ENCODE results near the gene MANSC1.
A peak's percentile ranks its signal among the peaks of the same experiment; 100 is the strongest.

MANSC1 gene

DNA sequence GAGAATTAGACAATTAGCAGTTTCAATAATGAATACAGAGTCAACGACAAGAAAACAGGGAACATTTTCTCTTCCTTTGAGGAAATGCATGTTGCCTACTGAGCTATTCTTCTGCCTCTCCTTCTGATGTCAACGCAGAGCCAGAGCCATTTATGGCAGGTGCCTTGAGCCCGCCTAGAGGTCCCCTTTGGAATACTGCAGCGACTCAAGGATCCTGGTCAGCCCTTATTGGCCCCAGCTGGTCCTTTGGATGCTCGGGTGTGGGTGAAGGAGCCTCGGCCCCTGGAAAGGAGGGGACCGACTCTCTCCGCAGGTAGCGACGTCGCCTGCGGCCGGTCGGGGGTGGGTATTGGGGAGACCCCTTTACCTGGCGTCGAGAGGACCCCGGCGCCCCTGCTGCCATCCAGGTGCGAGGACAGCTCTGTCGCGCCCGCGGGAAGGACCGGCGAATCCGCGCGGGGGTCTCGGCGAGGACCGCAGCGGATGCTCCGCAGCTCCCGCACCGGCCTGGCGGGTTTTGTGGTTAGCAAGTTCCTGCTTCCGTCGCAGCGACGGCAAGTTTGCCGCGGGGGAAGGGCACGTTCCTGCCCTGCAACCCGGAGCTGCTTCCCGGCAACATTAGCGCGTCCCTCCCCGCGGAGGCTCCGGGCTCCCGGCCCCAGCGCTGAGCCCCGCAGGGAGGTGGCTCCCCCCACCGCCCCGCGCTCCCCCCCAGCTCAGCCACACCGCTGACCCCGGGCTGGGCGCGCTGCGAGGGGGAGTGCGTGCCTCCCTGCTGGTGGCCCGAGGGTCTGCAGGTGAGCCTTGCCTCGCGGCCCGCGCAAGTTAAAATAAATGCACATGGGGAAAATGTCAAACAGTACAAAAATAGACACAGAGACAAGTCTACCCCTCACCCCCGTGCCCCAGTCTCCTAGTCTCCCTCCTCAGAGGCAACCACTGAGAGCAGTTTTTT, at the start of gene MANSC1:
TSS of gene MANSC1 (minus strand) at position 532 of the 955 bp plus-strand sequence. CDS start 6,928 bp downstream, outside the sequence.
- DNase-seq, result peak; percentile 15

DNA sequence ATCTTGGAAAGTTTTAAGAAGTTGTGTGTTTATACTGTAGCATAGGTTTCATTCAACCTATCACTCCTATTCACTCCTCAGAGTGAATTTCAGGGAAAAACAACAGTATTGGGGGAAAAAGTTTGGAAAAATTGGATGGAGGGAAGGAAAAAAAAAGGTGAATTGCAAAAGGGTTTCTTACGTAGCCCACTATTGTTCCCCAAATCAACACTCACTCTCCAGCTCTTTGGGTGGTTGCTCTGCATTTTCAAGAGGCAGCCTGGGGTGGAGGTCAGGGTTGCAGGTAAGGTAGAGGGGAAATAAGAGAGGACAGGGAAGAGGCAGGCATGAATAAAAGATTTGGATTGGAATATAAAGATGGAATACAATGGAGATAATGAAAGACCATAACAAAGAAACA, 49.1 kb upstream of the MANSC1 start:
- DNase-seq, result no peak

DNA sequence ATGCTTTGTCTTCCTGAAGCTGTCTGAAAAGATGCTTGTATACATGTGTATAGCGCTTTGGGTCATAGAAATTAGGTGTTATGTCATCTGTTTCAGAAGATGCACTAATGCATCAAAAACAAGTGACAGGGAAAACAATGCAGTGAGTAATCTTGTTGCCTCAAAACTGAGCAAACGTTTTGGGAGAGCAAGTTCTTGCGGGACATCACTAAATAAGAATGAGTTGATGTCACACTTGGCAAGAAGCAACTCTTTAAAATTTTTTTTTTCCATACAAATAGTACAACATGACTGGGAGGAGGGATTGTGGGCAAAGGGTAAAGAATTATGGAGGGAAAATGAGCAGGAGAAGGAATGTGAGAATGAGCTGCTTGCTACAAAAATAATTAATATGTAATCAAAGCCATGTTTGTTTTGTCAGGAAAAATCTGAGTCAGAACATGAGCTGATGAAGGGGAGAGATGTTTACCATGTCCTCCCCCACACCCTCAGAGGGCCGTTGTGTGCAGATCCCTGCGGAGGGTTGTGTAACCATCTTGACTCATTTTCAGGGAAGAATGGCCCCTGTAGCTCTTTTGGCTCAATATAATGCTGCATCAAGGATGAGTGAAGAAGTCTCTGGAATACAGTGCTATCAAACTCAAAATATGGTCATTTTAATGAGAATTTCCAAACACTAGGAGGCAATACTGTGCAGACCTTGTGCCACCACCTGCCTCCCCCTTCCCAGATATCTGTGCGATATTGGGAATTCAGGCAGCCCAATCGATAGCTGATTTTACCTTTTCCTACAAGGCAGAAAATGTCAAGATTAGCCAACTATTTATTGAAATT, 48.2 kb upstream of the MANSC1 start:
- DNase-seq, result no peak

DNA sequence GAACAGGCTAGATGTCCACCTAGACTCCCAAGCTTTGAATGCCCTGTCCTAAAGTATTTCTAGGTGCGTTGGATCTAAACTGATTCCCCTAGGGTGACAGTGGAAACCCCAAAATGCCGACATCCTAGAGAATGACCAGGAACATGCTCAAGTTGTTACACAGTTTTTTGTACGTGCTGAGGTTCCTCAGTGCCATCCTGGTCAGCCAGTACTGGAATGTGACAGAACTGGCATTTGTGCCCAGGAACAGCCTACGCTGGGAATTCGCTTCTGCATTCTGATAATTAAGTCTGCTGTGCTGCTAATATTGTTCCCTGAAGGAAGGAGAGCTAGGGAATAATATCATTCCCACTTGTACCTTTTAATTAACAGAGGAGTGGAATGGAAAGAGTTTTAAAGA, 47.1 kb upstream of the MANSC1 start:
- no peak for DNase-seq

DNA sequence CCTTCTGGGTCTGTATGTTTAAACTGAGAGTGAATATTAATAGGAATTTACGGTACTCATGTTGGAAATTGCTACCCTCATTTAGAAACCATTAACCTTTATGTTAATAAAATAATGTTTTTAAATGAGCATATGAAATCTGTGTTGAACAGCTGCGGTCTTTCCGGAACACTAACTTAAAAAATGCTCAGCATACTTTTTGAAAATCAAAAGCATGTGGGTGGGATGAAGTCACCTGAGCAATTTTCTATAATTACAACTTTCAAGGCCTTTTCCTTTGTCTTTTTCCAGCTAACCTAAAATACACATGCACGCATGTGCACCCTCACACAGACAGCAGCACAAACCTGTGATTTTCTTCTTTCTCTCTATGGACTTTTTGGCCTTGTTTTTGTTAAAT, 46.7 kb upstream of the MANSC1 start:
- DNase-seq, result no peak

DNA sequence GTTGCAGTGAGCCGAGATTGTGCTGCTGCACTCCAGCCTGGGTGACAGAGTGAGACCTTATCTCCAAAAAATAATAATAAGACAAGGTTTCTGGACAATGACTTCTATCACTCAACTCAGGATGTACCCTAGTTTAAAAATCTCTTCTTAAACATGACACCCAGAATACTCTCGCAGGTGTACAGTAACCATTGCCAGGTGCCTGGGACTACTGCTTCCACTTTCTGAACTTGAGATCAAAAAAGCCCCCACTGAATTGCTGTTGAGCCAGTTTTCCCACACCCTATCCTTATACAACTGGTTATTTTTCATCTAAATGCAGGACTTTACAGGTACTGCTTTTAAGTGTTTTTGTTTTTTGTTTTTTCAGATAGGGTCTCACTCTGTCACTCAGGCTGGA, 43.1 kb upstream of the MANSC1 start:
- DNase-seq, result no peak

DNA sequence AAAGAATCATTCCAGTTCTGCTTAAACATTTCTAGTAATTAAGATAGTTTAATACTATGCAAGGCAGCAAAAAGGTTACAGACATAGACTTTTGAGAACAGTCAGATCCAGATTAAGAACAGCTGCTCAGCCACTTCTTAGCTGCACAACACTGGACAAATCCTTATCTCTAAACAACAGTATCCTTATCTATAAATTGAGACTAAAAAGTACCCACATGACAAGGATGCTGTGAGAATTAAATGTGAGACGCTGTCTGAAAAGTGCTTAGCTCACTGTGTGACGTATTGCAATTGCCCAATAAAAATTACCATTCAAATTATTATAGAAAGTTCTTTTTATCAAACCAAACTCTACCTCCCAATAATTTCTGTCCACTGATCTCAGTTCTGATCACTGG, 42.4 kb upstream of the MANSC1 start:
- DNase-seq, result no peak

DNA sequence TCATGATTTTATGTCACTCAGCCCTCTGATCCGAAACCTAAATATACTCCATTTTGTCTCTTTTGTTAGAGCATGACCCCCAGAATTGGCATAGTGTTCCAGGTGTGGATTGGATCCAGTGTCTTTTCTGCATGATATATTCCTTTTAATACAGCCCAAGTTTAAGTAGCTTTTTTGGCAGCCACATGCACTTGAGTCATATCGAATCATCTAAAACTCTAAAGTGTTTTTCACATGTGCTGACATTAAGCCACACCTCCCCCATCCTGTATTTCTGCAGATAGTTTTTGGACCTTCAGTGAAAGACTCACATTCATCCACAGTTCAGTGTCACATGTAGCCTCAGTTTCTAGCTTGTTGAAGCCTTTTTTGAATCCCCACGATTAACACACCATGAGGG, 37.5 kb upstream of the MANSC1 start:
- DNase-seq, result no peak

DNA sequence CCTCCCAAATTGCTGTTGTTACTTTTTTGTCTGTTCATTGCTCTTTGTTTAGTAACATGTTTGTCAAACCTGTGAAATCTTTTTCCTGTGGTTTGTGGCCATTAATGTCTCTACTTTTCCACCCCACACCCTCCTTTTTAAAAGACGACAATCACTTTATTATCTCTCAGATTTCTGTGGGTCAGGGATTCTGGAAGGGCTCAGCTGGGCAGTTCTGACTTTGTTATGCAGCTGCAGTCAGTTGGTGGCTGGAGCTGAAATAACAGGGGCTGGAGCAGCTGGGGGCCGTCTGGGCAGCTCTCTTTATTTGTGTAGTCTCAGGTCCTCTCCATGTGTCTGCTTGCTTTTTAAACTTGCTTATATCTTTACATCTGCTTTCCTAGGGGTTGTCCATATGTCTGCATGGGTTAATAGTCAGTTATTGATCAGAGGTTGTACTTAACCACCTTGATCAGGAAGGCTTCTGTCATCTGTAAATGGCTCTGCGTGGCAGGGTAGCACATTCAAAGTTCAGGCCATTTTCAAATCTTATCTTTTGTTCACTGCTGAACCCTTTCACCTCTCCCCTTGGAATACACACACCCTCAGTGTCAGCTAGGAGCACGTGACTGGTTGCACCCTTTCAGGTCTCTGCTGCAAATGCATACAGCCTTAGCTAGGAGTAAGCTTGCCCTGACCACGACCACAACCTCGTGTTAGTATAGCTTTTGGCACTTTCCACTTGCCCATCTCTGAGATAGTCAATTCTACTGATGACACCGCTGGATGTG, 34.7 kb upstream of the MANSC1 start:
- no peak for DNase-seq

DNA sequence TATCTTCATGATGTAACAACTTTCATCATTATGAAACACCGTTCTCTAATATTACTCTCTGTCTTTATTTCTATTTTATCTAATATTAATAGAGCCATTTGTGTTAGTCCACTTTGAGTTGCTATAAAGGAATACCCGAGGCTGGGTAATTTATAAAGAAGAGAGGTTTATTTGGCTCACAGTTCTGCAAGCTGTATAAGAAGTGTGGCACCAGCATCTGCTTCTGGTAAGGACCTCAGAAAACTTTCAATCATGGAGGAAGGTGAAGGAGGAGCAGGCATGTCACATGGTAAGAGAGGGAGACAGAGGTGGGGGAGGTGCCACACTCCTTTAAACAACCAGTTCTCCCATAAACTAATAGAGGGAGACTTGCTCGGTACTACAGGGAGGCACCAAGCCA, 31.9 kb upstream of the MANSC1 start:
- no peak for DNase-seq

DNA sequence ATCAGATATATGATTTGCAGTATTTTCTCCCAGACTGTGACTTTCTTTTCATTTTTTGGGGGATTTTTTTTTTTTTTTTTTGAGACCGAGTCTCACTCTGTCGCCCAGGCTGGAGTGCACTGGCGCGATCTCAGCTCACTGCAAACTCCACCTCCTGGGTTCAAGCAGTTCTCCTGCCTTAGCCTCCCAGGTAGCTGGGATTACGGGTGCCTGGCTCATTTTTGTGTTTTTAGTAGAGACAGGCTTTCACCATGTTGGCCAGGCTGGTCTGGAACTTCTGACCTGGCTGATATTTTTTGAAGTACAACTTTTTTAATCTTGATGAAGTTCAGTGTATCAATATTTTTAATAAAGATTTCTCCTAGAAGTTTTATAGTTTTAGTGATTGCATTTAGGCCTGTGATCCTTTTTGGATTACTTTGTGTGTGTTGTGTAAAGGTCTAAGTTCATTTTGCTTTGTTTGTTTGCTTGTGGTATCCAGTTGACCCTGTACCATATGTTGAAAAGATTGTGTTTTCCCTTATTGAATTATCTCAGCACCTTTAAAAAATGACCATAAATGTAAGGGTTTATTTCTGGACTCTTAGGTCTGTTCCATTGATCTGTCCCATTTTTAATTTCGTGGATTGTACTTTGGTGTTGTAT, 31.0 kb upstream of the MANSC1 start:
- no peak for DNase-seq

DNA sequence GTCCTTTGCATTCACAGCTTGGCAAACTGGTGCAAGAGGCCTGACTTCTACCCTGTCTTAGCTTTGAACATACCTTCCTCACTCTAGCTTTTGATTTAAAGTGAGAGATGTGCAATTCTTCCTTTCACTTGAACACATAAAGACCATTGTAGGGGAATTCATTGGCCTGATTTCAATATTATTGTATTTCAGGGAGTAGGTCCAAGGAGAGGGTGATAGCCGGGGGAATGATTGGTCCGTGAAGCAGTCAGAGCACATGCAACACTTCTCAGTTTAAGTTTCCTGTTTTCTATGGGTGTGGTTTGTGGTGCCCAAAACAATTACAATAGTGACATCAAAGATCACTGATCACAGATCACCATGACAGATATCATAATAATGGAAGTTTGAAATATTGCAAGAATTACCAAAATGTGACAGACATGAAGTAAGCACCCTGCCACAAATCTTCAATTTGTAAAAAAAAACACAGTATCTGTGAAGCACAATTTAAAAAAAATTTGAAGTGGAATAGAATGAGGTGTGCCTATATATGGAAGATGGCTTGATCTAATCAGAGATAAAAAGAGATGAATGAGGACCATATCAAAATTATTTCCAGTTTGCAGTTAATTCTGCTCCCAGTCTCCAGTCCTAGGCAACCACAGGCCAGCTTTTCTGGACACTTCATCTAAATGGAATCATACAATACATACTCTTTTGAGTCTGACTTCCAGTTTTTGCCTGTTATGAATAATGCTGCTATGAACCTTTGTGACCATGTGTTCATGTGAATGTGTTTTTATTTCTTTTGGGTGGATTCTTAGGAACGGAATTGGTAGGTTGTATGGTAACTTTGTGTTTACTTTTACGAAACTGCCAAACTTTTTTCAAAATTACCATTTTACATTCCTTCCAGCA, 30.0 kb upstream of the MANSC1 start:
- DNase-seq, result no peak

DNA sequence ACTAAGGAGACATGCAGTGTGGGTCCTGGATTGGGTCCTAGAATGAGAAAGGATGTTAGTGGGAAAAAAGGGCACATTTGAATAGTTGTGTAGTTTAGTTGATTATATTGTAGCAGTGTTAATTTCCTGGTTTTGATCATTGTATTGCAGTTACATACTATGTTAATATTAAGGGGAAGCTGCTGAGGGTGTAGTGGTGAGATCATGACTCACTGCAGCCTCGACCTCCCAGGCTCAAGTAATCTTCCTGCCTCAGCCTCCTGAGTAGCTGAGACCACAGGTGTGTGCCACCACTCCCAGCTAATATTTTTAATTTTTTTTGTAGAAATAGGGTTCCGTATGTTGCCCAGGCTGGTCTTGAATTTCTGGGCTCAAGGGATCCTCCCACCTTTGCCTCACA, 28.6 kb upstream of the MANSC1 start:
- DNase-seq, result no peak

DNA sequence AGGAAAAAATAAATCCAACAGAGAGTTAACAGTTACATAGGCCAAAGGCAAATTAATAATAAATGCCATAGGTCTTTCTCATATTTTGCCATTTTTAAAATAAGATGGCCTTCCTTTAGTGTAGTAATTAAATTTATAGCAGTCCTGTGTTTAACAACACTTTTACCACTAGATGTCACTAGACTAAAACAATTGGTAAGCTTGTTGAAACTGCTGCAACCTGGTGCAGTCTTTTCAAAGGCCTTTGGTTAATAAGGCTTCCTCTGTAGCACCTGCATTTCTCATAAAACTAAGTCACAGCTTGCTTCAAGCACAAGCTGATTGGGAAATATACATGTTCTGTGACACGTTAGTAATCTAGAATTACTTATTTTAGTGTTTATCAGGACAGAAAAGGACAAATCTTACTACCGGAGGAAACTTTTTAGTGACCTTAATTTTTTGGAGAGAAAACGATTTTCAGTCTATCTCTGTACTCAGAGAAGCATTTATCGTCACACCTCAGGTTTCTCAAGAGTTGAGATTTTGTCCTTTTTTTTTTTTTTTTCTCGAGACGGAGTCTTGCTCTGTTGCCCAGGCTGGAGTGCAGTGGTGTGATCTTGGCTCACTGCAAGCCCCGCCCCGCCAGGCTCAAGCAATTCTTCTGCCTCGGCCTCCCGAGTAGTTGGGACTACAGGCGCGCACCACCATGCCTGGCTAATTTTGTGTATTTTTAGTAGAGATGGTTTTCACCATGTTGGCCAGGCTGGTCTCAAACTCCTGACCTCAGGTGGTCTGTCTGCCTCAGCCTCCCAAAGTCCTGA, 26.8 kb upstream of the MANSC1 start:
- DNase-seq, result no peak

DNA sequence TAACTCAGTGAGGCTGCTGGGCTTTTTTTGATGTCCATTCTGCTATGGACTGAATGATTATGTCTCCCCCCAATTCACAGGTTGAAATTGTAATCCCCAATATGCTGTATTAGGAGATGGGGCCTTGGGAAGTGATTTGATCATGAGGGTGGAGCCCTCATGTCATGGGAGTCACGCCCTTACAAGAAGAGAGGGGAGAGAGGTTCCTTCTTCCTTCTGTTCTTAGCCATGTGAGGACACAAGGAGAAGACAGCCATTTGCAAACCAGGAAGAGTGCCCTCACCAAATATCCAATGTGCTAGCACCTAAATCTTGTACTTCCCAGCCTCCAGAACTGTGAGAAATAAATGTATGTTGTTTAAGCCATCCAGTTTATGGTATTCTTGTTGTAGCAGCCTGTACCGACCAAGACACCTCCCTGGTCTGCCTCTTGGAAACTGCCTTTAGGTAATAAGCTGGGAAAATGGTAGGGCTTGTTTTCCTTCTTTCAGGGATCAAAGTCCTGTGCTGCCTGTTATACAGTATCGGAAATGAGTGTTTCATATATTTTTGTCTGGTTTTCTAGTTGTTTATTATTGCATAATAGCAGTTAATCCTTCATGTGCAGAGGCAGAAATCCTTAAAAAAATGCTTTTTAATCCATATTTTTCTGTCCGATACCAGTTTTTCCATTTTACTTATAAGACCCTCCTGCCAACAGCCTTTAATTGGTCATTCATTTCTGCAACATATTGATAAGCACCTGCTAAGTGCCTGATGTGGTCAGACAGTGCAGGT, 23.1 kb upstream of the MANSC1 start:
- DNase-seq, result no peak

DNA sequence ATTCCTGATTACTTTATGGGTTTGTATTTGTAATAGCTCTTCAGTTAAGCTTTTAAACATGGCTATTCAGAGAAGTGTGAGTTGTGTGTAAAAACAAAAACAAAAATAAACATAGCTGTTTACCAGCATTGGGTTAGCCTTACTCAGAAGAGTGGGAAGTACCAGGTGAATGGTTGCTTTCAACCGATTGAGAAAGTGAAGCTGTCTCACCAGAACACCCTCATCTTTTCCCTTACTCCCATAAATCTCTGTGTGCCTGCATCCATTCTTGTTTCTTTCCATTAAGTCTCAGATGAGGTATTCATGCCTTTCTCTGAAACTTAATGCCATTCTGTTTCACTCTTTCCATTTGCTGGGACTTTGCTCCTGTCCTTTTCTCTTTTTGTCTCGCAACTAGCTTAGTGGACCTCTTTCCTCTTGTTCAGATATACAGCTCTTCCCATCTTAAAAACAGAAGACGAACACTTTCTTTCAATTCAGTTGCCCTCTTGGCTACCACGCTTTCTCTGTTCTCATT, 17.5 kb upstream of the MANSC1 start:
- DNase-seq, result no peak

DNA sequence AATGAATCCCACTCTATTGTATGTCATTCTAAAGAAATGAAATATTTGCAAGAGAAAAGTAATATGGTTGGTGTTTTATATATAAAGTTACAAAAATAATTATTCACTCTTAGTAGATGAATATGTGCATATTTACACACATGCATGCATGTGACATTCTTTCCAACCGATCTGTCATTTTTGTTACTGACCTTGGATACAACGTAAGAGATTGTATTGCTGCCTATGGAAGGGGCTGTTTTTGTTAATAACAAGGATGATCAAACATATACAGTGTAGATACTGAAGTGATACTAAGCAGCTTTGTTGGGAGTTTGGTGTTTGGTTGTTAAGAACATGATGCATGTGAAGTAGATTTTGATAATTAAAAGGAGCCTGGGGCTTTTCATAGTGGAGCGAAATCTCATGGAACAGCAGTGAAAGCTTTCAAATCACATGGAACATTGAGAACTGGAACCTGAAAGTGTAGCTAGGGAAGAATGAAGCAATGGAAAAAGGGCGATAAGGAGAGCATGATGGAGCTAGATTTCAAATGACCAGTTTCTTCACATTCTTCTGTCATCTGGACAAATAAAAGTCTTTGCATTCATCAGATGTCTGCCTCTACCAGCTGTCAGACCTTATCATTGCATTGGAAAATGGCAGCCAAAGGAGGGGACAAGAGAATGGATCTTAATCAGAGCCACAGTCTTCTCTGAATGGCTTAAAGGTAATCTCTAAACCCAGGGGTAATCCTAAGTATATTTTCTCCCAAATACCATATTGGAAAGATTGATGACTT, 16.8 kb upstream of the MANSC1 start:
- no peak for DNase-seq

DNA sequence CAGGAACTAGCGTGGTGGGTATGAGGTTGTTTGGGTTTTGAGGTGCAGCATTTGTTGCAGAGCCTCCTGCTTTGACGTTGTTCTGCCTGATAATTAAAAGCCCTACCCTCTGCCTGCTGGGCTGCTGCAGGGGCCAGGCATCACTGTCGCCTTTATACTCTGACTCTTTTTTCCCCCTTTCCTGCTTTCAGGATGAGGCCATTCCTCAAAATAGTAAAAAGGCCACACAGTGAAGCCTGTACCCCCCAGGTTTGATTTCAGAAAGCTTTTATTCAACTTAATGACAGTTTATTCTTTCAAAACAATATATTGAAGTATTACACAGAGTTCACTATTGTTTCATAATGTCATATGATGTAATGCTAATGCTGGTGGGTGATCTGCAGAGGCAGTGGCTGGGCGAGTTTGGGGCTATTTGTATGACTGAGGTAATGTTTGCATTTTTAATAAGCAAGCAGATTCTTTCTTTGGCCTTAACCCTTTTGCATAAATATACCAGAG, 15.9 kb upstream of the MANSC1 start:
- no peak for DNase-seq

DNA sequence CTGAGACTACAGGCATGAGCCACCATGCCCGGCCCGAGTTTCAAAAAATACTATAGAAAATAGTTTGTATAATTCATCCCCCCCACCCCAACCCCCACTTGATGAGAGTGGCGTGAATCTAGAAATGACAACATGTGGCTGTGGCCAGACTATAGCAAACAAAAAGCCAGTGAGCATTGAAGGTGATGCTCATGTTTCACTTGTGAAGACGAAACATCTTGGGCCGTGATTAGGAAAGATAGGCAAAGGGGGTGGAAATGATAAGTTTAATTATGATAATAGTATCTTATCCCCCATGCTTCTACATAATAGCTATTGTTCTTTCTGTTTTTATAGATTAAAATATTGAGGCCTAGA, 15.4 kb upstream of the MANSC1 start:
- no peak for DNase-seq
